ENCODE results near the gene NPR2.

DNA sequence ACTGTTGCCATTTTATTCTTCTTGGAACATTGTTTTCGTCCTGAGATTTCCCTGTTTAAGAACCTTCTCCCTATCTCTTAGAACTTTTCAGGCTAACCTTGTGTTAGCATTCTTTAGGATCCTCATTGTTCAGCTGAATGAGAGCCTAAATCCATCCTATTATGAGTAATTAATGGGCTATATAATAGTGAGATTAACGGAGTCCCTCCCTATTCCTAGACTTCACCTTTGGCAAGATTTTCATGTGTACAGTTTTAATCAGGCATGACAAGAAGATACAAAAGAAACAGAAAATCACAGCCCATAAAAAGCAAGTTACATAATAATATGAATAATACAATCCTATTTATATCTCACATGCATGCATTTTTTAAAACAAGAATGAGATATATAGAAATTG, 28.2 kb upstream of the NPR2 start:
- TF ChIP-seq, protein P1, sequence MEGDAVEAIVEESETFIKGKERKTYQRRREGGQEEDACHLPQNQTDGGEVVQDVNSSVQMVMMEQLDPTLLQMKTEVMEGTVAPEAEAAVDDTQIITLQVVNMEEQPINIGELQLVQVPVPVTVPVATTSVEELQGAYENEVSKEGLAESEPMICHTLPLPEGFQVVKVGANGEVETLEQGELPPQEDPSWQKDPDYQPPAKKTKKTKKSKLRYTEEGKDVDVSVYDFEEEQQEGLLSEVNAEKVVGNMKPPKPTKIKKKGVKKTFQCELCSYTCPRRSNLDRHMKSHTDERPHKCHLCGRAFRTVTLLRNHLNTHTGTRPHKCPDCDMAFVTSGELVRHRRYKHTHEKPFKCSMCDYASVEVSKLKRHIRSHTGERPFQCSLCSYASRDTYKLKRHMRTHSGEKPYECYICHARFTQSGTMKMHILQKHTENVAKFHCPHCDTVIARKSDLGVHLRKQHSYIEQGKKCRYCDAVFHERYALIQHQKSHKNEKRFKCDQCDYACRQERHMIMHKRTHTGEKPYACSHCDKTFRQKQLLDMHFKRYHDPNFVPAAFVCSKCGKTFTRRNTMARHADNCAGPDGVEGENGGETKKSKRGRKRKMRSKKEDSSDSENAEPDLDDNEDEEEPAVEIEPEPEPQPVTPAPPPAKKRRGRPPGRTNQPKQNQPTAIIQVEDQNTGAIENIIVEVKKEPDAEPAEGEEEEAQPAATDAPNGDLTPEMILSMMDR (conservative IDR thresholded peaks at IDR 0.05 in 1 of 2, IDR thresholded peaks at IDR 0.05 in 1 of 2; ENCODE audit: extremely low read depth in 1 of 2, insufficient read depth in 1 of 2, low read depth in 1 of 2, low read length in 2 of 2) = no peak
- no peak for TF ChIP-seq EZH2 (IDR thresholded peaks at IDR 0.05; ENCODE audit: borderline replicate concordance, low read length)
